Activated T-cell treated with anti-CD3 and anti-CD28 coated beads, Interleukin-2, amount 50 U/mL, for 72 hours (primary cell): Measurements from ENCODE around the gene DNAH2. TPM values are rescaled to one million over a fixed set of nuclear protein-coding genes. Genes with fewer than 3 reads are reported as not detected.

ENCODE experiments used
- ATAC-seq, 2 donors: fragments of 150-1000 bp; cut with Tn5 transposase; replicated peaks in 1 of 2; 2 replicates each; pipeline ENCODE4 v1.10.0; 2021; ENCODE audit warnings: moderate library complexity in 2 of 2, mild to moderate bottlenecking in 1 of 2
- DNase-seq, 2 donors: peaks; one replicate each; pipeline ENCODE4 v3.0.0; 2021 to 2022; ENCODE audit warnings: mixed read lengths in 1 of 2
- H3K27ac Mint-ChIP-seq: one replicate; pipeline ENCODE4 v1.8.0; 2022; ENCODE audit warnings: mild to moderate bottlenecking, moderate library complexity, mixed read lengths
- H3K27me3 Mint-ChIP-seq: one replicate; pipeline ENCODE4 v1.8.0; 2022; ENCODE audit warnings: low read depth, mixed read lengths
- H3K36me3 Mint-ChIP-seq, 2 donors: one replicate each; pipeline ENCODE4 v1.8.0; 2022; ENCODE audit warnings: mixed read lengths in 2 of 2, mild to moderate bottlenecking in 1 of 2; ENCODE audit not compliant: insufficient read depth in 2 of 2
- H3K4me1 Mint-ChIP-seq: one replicate; pipeline ENCODE4 v1.8.0; 2022; ENCODE audit warnings: low read depth, mixed read lengths
- H3K4me3 Mint-ChIP-seq, 2 donors: one replicate each; pipeline ENCODE4 v1.8.0; 2022; ENCODE audit warnings: mild to moderate bottlenecking in 2 of 2, mixed read lengths in 2 of 2, moderate library complexity in 2 of 2
- H3K9me3 Mint-ChIP-seq, 2 donors: one replicate each; pipeline ENCODE4 v1.8.0; 2022; ENCODE audit warnings: mixed read lengths in 2 of 2
- total RNA-seq, 2 donors: library from RNA; stranded (reverse); gene quantifications; one replicate each; pipeline ENCODE4 v1.2.3, GENCODE V29; 2022

Gene DNAH2, protein sequence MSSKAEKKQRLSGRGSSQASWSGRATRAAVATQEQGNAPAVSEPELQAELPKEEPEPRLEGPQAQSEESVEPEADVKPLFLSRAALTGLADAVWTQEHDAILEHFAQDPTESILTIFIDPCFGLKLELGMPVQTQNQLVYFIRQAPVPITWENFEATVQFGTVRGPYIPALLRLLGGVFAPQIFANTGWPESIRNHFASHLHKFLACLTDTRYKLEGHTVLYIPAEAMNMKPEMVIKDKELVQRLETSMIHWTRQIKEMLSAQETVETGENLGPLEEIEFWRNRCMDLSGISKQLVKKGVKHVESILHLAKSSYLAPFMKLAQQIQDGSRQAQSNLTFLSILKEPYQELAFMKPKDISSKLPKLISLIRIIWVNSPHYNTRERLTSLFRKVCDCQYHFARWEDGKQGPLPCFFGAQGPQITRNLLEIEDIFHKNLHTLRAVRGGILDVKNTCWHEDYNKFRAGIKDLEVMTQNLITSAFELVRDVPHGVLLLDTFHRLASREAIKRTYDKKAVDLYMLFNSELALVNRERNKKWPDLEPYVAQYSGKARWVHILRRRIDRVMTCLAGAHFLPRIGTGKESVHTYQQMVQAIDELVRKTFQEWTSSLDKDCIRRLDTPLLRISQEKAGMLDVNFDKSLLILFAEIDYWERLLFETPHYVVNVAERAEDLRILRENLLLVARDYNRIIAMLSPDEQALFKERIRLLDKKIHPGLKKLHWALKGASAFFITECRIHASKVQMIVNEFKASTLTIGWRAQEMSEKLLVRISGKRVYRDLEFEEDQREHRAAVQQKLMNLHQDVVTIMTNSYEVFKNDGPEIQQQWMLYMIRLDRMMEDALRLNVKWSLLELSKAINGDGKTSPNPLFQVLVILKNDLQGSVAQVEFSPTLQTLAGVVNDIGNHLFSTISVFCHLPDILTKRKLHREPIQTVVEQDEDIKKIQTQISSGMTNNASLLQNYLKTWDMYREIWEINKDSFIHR (N-terminal part only)
- total RNA-seq = under 1 TPM; 0.05 to 0.07 TPM

DNA sequence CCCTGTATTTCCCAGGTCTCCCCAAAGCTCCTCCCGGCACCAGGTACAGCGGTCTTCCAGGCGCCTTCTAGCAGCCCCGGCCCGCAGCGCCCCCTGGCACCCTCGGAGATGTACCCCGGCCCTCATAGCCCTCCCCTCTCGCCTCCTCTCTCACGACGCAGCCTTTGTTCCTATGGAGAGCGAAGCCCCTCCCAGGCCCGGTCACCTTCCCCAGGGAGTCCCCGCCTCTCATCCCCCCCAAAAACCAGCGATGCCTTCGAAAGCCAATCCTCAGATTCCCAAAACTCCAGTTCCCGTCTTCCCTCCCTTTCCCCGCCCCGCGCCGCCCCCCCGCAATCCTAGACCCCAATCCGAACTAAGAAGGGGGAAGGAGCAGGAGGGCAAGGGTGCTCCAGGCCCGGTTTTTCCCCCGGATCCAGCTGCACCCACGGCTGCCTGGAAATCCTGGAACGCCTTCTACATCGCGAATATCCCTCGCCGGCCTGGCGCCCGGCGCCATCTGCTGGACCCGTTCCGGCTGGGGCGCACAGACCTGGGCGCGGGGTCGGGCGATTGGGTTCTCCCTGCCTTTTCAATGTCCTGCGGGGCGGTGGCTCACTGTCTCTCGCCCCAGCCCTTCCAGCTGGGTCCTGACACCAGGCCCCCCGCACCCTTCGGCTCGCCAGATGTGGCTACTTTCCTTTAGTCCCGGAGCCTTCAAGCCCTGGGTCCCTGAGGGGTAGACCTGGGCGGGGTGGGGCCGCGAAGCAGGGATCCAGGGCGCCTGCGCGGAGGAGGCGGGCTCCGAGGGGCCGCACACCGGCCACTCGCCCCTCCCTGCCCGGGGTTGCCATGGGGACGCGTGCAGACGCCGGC lies at the start of gene DNAH2:
DNAH2 (plus strand) TSS at position 844 of the 855 bp plus-strand sequence. CDS start 1,991 bp downstream, outside the sequence.
- Mint-ChIP-seq H3K4me1 (peaks cover 23% of the 10 kb centered on the region), H3K9me3 (no peaks in the 10 kb centered on the region), H3K27ac (no peak within 1 kb of the TSS), H3K36me3 (no peaks in the 10 kb centered on the region), H3K27me3 (peaks cover 87% of the 10 kb centered on the region), H3K4me3 (peak within 1 kb of the TSS; percentile 88)
- ATAC-seq (peak; percentile 85 to 88), DNase-seq (peak; percentile 61 to 69)

DNA sequence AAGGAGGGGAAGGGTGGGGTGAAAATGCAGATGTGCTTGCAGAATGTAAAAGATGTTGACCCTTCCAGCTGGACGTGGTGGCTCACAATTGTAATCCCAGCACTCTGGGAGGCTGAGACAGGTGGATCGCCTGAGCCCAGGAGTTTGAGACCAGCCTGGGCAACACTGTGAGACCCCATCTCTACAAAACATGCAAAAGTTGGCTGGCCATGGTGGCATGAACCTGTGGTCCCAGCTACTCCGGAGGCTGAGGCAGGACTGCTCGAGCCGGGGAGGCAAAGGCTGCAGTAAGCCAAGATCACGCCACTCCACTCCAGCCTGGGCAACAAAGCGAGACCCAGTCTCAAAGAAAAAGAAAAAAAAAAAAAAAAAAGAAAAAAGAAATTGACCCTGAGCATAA lies 49.1 kb upstream of the DNAH2 start:
- peaks cover 0 to 3% of the 10 kb centered on the region in 2 donors for H3K9me3 Mint-ChIP-seq
- peaks cover 7 to 17% of the 10 kb centered on the region in 2 donors for H3K36me3 Mint-ChIP-seq
- H3K4me3 Mint-ChIP-seq = no peak overlapping the region
- DNase-seq = no peak
- no peaks in the 10 kb centered on the region for H3K4me1 Mint-ChIP-seq
- H3K27ac Mint-ChIP-seq = no peak overlapping the region
- ATAC-seq = no peak
- no peaks in the 10 kb centered on the region for H3K27me3 Mint-ChIP-seq

DNA sequence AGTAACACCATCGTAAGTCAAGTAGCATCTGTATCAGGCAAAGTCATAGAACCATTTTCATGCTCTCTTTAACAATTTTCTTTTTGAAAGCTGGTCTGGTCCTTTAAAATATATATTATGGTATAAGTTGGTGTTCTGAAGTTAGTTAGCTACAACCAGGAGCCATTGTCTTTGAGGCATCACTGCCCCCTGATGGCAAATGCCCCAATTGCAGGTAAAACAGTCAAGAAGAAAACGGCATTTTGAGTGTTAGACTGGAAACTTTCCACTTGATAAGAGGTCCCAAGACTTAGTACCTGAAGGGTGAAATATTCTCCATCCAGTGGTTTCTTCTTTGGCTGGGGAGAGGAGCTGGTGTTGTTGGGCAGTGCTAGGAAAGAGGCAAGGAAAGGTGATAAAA lies 44.3 kb upstream of the DNAH2 start:
- Mint-ChIP-seq H3K9me3 (peaks cover 0 to 8% of the 10 kb centered on the region in 2 donors), H3K27me3 (no peaks in the 10 kb centered on the region), H3K4me1 (no peaks in the 10 kb centered on the region), H3K4me3 (no peak overlapping the region), H3K36me3 (peaks cover 14 to 35% of the 10 kb centered on the region in 2 donors), H3K27ac (no peak overlapping the region)
- ATAC-seq = no peak
- peak in 1 of 2 donors; percentile 41 for DNase-seq

DNA sequence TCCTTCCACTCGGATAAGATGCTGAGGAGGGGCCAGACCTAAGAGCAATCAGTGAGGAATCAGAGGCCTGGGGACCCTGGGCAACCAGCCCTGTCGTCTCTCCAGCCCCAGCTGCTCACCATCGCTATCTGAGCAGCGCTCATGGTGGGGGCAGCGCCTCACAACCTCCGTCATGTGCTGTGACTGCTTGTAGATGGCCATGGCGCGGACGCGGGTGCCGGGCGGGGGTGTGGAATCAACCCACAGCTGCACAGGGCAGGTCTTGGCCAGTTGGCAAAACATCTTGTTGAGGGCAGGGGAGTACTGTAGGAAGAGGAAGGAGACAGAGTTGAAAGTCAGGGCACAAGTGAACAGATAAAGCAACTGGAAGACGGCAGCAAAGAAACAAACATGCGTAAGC lies 42.6 kb upstream of the DNAH2 start:
- ATAC-seq (no peak), DNase-seq (no peak)
- H3K4me1 Mint-ChIP-seq = no peaks in the 10 kb centered on the region
- H3K27ac Mint-ChIP-seq = no peak overlapping the region
- no peak overlapping the region for H3K4me3 Mint-ChIP-seq
- H3K27me3 Mint-ChIP-seq = no peaks in the 10 kb centered on the region
- H3K9me3 Mint-ChIP-seq = peaks cover 0 to 8% of the 10 kb centered on the region in 2 donors
- H3K36me3 Mint-ChIP-seq = peaks cover 14 to 35% of the 10 kb centered on the region in 2 donors

DNA sequence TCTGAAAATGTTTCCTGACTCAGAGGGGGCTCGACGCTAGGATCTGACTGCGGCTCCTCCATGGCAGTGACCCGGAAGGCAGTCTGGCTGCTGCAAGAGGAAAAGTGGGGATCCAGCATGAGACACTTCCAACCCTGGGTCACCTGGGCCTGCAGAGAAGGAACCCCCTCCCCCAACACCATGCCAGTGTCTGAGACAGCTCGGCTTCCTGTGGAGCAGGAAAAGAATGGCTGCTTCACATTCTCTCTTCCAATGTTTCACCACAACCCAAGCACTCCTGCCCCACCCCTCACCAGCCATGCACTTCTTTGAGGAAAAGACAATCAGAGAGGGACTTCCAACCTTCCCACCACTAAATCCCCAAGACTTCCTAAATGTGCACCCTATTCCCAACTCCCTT lies 41.0 kb upstream of the DNAH2 start:
- no peak overlapping the region for H3K4me3 Mint-ChIP-seq
- peaks cover 13 to 31% of the 10 kb centered on the region in 2 donors for H3K36me3 Mint-ChIP-seq
- no peaks in the 10 kb centered on the region for H3K27me3 Mint-ChIP-seq
- no peak overlapping the region for H3K27ac Mint-ChIP-seq
- no peak for ATAC-seq
- no peaks in the 10 kb centered on the region for H3K4me1 Mint-ChIP-seq
- H3K9me3 Mint-ChIP-seq = peaks cover 0 to 8% of the 10 kb centered on the region in 2 donors
- DNase-seq = no peak

DNA sequence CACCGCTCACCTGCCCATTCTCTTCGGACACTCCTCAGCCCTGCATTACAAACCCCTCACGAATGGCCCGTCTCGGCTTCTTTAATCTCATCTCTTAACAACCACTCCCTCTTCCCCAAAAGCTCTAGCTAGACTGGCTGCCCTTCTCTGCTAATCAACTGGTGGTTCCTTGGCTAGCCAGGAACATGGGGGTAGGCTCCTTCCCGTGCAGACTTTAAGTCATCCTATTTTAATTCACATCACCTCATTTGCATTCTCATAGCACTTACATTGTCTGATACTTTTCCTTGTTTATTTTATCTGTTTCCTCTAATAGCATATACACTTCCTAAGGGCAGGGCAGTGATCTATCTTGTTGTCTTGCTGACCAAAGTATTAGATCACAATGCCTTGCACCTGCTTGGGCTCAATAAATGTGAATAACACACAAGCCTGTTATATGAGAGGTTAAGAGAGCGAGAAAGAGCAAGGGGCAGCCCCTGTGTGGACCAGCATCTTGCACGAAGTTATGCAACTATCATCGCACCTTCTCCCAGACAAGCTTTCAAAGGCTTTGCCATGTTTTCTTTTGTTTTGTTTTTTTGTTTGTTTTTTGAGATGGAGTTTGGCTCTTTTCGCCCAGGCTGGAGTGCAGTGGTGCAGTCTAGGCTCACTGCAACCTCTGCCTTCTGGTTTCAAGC lies 40.0 kb upstream of the DNAH2 start:
- peaks cover 13 to 29% of the 10 kb centered on the region in 2 donors for H3K36me3 Mint-ChIP-seq
- no peak overlapping the region for H3K27ac Mint-ChIP-seq
- no peak overlapping the region for H3K4me3 Mint-ChIP-seq

DNA sequence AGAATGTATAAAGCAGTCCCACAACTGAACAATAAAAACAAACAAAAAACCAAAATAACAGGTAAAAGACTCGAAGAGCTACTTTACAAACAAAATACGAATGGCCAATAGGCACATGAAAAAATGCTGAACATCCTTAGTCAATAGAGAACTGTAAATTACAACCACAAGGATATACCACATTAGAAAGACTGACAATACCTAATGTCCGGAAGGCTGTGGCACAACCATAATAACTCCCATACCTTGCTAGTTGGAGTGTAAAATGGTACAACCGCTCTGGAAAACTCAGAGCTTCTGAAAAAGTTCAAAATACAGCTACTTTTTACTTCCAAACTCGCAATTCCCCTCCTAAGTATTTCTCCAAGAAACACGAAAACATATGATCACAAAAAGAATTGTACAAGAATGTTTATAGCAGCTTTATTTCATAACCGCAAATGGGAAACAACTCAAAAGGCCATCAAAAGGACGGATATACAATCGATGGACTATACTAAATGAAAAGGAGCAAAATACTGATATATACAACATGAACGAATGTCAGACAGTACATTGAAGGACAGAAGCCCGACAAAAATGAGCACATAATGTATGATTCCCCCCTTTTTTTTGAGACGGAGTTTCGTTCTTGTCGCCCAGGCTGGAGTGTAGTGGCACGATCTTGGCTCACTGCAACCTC lies 32.6 kb upstream of the DNAH2 start:
- ATAC-seq = no peak
- H3K36me3 Mint-ChIP-seq = peaks cover 3 to 18% of the 10 kb centered on the region in 2 donors
- peak overlapping the region; percentile 99 for H3K27ac Mint-ChIP-seq
- H3K9me3 Mint-ChIP-seq = no peaks in the 10 kb centered on the region
- H3K4me1 Mint-ChIP-seq = peaks cover 44% of the 10 kb centered on the region
- no peak for DNase-seq
- no peaks in the 10 kb centered on the region for H3K27me3 Mint-ChIP-seq
- peak overlapping the region; percentile 88 to 97 for H3K4me3 Mint-ChIP-seq

More for the DNA sequence above, 40.0 kb upstream of the DNAH2 start:
- peaks cover 0 to 8% of the 10 kb centered on the region in 2 donors for H3K9me3 Mint-ChIP-seq
- ATAC-seq = no peak
- no peaks in the 10 kb centered on the region for H3K4me1 Mint-ChIP-seq
- no peak for DNase-seq
- no peaks in the 10 kb centered on the region for H3K27me3 Mint-ChIP-seq

DNA sequence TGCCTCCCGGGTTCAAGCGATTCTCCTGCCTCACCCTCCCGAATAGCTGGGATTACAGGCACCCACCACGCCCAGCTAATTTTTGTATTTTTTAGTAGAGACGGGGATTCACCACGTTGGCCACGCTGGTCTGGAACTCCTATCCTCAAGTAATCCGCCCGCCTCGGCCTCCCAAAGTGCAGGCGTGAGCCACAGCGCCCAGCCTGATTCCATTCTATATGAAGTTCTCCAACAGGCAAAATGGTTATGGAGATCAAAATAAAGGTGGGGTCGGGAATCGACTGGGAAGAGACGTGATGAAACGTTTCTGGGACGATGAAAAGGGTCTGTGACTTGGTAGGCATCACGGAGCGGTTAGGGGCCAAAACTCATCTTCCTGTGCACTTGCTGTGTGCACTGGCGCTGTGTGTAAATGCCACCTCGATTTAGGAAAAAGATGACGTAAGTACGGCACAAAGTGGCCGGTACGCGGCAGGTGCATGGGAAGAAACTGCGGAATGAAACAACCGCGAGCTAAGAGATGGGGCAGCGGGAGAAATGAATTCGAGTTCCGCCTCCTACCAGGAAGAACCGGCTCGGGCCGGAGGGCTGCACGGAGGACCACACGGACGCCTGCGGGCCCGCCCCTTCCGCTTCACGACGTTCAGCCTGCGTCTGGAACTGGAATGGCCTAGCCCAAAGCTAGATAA lies 31.9 kb upstream of the DNAH2 start:
- Mint-ChIP-seq H3K4me1 (peaks cover 48% of the 10 kb centered on the region), H3K4me3 (peak overlapping the region; percentile 88 to 97), H3K36me3 (peaks cover 5 to 20% of the 10 kb centered on the region in 2 donors), H3K9me3 (no peaks in the 10 kb centered on the region), H3K27ac (peak overlapping the region; percentile 99), H3K27me3 (no peaks in the 10 kb centered on the region)
- DNase-seq (peak; percentile 91 to 92), ATAC-seq (peak; percentile 70 to 72)

DNA sequence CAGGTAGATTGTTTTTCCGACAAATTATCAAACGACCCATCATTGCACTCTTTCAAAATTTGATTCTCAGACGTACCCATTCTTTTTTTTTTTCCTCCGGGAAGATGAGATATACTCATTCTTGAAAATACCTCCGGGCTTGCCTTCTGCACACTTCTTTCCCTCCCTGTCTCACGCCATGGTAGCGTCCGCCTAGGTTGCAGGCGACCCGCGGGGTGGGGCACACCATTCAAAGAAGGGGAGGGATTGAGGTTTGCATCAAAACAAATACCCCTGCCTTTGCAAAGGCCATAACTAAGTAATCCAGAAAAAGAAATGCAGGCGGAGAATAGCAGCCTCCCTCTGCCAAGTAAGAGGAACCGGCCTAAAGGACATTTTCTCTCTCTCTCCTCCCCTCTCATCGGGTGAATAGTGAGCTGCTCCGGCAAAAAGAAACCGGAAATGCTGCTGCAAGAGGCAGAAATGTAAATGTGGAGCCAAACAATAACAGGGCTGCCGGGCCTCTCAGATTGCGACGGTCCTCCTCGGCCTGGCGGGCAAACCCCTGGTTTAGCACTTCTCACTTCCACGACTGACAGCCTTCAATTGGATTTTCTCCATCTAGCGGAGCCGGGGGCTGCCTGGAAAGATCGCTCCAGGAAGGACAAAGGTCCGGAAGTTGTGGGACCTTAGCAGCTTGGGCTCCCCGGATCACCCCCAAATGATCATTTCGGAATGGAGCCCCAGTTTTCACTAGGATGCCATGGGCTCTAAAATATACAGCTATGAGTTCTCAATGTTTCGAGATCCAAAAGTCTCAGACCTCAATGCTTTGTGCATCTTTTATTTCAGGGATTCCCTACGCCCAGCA lies 31.1 kb upstream of the DNAH2 start:
- no peaks in the 10 kb centered on the region for H3K27me3 Mint-ChIP-seq
- peak; percentile 82 to 85 for DNase-seq
- H3K27ac Mint-ChIP-seq = peak overlapping the region; percentile 99
- peaks cover 48% of the 10 kb centered on the region for H3K4me1 Mint-ChIP-seq
- ATAC-seq = peak; percentile 53 to 54
- H3K9me3 Mint-ChIP-seq = no peaks in the 10 kb centered on the region
- peak overlapping the region; percentile 88 to 97 for H3K4me3 Mint-ChIP-seq
- H3K36me3 Mint-ChIP-seq = peaks cover 5 to 23% of the 10 kb centered on the region in 2 donors

DNA sequence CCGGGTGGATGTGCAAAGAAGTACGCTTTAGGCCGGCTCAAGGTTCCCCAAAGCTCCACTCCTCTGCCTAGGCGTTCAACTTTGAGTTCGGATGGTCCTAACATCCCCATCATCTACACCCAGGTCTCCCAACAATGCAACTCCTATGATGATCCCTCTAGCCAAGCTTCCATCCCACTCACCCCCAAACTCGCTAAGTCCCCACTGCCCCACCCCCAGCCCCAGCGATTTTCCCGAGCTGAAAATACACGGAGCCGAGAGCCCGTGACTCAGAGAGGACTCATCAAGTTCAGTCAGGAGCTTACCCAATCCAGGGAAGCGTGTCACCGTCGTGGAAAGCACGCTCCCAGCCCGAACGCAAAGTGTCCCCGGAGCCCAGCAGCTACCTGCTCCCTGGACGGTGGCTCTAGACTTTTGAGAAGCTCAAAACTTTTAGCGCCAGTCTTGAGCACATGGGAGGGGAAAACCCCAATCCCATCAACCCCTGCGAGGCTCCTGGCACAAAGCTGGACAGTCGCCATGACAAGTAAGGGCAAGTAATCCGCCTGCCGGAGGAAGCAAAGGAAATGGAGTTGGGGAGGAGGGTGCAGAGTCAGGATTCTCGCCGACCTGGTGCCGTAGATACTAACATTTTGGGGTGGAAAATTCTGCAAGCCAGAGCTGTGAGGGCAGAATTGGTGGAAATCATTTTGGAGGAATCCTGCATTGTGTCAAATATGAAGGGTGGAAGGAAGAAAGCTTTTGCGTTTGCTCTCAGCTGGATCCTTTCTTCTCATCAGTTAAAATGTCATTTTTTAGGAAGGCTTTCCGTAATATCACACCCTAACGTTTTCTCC lies 30.3 kb upstream of the DNAH2 start, which contains the start of gene TP53:
TP53 (minus strand) TSS at position 419 of the 836 bp plus-strand sequence. CDS start 10,896 bp downstream, outside the sequence.
- no peaks in the 10 kb centered on the region for H3K9me3 Mint-ChIP-seq
- H3K27ac Mint-ChIP-seq = peak within 1 kb of the TSS; percentile 99

More for the DNA sequence above, 30.3 kb upstream of the DNAH2 start, which contains the start of gene TP53:
- ATAC-seq = peak; percentile 54 to 59
- peaks cover 48% of the 10 kb centered on the region for H3K4me1 Mint-ChIP-seq
- DNase-seq = peak; percentile 89 to 94
- H3K4me3 Mint-ChIP-seq = peak within 1 kb of the TSS; percentile 88 to 97
- peaks cover 5 to 23% of the 10 kb centered on the region in 2 donors for H3K36me3 Mint-ChIP-seq
- no peaks in the 10 kb centered on the region for H3K27me3 Mint-ChIP-seq
